Measurements from ENCODE around the gene ABCB8.
A peak's percentile ranks its signal among the peaks of the same experiment; 100 is the strongest.

ABCB8 gene

DNA sequence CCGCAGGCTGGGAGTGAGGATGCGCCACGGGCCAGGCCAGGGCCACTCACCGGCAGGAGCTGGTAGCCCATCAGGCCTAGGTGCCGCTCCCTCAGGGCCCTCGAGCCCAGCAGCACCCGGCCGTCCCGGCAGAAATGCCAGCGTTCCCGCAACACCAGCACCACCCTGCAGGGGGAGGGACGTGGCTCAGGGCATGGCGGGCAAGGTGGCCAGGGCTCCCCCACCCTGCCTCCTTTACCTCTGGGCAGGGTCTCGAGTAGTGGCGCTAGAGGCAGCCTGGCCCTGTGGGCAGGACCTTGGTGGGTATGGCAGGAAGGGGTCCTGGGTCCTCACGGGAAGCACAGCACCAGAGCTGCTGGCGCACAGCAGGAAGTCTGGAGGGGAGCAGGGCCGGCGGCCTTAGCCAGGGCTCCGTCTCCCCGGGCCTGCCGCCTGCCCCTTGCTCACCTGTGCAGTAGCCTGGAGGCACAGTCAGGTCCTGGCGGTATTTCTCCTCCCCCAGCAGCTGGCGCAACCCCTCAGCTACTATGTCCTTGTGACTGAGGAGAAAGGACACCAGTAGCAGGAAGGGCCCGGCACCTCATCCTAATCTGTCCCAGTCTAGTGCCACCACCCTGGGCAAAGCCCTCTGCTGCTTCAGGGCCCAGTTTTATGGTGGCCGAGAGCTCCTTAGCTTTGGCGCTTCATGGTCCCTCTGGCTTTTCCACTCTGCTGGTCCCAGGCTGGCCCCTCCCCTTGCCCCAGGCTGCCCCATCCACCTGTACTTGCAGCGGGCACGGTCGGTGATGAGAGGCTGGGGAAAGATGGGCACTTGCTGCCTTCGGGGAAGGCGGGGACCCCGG lies 48.8 kb downstream of the ABCB8 start:
- DNase-seq, result no peak

DNA sequence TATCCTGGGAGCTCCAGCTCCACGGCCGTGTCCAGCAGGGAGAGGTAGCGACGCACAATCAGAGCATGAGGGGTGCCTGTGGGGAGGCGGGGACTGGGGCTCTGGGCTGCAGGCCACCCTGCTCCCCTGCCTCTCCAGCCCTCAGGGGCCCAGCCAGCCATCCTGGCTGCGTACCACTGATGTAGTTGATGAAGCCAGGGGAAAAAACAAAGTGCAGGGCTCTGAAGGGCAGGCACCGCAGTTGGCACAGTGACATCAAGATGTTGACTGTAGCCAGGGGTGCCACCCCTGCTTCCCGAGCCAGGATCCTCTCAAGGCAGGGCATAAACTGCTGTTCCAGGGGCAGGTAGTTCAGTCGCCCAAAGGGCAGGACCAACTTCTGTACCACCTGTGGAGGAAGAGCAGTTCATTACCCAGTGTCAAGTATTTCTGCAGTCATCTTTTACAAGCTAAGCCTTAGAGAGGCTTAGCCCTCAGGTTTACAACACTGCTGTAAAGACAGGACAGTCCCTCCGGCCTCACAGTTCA lies 49.5 kb downstream of the ABCB8 start:
- no peak for DNase-seq

DNA sequence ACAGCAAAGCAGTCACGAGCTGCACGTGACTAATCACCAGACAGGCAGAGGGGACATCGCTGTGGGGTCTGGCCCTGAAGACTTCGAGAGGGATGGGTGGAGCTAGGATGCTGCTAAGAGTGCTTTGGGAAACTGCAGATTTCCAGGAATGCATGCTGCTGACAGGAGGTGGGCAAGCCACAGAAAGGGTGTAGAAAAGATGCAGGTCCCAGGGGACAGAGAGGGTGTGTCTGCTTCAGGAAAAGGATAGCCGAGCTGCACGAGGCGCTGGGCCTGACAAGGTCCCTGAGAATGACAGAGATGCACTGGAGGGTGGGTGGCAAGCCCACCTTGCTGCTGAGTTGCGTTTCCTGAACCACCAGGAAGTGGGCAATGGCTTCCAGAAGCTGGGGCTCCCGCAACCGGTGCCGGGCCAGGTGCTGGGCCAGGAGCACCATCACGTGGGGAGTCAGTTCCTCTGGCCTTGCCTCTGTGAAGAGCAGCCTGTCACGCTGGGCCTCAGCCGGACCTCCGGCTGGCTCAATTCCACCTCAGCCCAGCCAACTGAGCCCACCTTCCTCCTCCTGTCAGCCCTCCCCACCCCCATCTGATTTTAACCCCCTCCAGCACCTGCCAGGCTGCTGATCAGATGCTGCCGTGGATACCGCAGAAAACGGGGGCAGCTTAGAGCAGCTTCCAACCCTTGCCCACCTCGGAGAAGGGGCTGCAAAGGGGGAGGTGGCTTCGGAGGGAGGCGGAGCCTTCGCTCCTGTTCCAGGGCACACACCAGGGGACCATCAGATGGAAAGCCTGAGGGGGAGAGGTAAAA lies 50.2 kb downstream of the ABCB8 start:
- no peak for DNase-seq

DNA sequence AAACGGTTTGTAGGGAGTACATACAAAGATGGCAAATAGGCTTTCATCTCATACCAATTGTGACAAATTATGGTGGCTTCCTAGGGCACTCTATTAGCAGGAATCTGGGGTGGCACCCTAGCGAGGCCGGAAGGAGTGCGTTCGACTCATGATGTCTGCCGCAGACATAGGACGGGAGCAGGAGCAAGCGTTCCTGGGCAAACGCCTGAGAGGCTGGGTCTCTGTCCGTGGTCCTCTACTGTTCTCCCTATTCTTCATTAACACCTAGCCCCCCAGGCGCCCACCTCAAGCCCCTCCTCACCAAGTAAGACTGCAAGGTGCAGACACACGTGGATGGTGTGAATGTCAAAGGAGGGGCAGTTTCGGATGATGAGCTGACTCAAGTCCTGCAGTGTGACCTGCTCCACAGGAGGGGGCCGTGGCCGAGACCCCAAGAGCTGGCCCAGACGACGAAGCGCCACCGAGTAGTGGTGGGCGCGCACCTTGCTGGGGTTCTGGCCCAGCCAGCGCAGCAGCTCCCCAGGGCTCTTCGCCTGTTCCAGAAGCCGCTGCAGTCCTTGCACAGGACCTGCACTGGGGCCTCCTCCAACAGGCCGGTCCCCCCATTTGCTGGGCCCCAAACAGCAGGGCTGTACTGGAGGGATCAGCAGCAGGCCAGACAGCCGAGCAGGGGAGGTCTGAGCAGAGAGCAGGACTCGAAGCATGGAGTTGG lies 51.1 kb downstream of the ABCB8 start:
- DNase-seq, result no peak

DNA sequence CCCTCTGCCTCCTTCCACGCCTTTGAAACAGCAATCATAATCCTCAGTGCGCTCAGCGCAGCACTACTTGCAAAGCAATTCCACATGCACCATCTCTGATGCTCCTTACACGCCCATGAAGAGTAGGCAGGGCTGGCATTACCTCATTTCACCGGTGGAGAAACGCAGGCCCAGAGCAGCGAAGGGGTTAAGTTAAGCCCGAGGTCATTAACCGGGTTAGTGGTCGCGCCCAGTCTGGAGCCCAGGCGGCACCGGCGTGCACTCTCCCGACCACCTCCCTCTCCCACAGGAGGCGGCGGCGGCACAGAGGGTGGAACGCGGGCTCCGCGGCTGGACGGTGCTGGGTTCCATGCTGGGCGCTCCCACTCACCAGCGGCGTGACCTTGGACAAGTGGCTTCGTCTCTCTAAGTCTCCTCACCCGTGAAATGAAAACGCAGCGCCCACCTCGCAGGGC lies 51.8 kb downstream of the ABCB8 start:
- DNase-seq, result no peak

DNA sequence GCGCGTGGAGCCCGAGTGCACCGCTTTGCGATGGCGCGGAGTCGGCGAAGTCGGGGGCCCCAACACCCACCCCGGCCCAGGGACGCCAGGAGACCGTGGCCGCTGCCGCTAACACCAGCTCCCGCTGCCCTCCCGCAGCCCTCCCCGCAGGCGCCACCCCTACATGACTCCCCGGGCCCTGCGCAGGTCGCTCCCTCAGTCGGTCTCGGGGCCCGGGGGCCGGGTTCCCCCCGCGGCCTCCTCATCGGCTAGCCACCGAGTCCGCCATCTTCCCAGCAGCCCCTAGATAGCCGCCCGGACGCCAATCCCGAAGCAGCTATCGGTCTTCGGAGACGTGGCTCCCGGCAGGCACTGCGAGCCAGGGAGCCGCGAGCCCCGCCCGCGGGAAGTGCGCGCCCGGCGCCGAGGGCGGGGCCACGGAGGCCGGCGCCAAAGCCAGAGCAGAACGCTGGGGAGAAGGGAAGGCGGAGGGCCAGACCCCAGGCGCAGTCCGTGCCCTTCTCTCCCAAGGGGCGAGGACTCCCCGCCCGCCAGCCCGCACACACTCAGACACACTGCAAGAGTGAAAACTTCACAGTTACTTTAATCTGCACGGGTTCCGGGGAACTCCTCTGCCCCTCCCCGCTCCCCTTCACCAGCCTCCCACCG lies 52.4 kb downstream of the ABCB8 start, which contains the start of gene FASTK:
FASTK (minus strand) TSS at position 288 of the 648 bp plus-strand sequence; CDS start at position 245, 43 bp downstream.
- DNase-seq, result peak; percentile 89

DNA sequence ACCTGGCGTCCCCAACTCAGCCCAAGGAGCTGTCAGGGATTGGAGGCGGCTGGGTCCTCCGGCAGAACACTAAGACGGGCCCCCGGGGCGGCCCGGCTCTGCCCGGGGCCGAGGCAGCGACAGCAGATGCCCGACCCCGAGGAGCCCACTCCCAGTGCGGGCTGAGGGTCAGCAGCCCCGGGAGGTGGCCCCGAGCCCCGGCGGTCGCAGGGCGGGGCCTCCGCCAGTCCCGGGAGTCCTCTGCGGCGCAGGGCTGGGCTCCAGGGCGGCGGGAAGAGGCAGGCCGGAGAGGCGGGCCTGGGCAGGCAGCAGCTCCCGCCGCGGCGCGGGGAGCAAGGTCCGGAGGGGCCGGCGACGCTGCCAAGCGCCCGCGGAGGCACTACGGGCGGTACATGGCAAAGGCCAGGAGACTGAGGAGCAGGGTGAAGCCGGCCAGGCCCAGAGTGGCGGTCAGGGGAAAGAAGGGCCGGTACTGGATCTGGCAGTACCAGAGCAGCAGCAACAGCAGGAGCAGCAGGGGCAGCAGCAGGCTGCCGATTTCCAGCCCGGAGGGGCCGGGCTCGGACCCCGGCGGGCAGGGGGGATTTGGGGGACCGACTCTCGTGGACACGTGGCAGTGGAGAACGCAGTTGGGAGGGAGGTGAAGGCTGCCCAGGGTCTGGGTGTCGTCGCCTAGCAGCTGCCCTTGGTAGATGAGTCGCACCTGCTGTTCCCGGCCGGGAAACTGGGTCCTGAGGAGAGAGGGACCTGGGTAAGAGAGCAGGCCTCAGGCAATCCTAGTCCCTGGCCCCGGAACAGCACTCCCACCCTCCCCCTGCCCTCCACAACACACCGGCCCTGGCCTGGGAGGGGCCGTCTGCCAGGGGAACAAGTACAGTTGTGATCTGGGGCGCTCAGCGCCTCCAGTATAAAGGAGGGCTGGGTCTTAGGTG lies 53.2 kb downstream of the ABCB8 start:
- no peak for DNase-seq

DNA sequence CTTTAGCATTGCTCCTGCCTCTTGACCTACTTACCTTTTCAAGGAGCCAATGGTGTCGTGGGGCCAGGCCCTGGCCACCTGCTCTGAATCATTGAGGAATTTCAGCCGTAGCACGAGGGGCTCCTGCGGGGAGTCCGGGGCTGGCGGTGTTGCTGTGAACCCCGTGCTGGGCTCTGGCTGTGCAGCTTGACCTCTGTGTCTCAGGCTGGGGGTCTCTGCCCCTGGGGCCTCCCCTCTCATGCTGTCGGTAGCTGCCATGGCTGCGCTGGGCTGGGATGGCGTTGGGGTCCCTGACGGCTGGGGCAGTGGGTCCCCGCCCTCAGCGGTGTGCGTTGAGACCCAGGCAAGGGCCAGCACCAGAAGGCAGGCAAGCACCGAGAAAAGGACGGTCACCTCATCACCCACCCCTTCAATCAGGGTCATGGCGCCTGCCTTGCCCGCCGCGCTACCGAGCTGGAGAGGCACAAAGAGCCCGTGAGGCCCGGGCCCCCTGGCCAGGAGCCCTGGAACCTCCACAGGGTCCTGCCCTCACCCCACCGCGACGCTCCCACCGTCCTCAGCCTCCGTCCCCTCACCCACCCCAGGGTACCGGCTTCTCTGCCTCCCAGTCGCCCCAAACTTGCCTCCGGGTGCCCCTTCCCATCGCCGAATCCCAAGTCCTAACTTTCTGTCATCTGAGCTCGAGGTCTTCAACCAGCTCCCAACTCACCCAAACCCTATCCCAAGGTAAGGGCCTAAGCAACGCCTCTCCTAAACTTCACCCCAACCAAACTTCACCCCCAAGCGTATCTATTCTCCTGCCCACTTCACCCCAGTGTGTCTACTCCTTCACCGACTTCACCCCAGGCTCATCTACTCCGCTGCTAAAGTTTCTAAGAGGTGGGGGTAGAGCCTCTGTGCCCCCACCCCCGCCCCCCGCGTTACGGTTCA lies 54.2 kb downstream of the ABCB8 start:
- no peak for DNase-seq

DNA sequence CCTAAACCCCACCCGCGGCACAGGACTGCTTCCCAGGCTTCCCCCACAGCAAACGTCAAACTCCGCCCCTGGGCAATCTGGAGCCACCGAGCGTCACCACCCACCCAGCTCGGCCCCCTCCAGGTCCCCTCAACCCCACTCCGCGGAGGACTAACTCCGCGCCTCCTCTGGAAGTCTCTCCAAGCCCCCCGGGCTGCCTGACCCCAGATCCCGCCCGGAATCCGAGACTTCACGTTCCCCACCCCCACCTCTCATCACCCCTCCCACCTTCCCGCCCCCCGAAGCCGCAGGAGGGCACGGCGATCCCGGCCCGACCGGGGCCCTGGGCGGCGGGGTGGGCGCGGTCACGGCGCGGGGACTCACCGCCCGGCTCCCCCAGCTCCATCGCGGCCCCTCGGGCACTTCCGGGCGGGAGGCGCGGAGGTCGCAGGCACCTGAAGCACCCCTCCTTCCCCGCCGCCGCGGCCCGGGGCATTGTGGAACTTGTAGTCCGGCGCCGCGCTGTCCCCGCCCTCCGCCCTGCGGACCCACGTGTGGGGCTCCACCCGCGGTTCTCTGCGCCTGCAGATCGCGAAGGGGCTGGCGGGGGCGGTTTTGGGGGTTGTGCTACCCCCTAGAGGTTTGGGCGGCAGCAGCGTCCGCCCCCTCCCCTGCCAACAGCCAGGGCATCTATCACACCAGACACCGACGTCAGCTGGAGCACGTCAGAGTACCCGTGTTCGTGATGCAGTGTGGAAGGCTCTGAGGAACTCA lies 55.0 kb downstream of the ABCB8 start, which contains the start of gene TMUB1:
TMUB1 (minus strand) TSS at position 423 of the 753 bp plus-strand sequence. CDS start 930 bp downstream, outside the sequence.
- DNase-seq, result peak; percentile 88

DNA sequence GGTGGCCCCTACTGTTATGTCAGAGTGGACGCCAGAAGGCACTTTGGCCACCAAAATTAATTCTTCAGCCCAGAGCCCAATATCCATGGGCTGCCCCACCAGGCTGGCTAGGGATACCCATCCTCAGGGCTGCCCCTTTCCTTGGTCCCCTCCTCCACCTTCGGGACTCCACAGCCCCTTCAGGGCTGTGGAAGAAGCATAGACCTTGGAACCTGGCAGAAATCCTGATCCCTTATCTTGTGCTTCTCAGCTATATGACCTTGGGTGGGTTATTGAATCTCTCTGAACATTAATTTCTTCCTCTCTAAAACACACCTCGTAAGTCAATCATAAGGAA lies 55.5 kb downstream of the ABCB8 start:
- DNase-seq, result no peak

DNA sequence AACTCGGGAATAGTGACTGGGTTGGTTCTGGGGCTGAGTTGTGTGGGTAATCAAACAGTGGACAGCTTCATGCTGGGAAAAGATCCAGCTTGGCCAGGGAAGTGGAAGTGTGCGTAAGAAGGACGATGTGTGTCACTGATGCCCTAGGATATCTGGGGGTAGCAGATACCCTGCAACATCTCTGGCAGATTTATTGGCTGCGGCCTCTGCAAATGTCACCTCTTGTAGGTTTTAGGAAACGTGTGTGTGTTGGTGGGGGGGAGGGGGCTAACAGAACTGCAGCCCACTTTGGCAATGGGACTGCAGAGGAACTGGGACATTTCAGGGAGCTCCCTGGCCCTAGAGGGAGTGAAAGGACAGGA lies 57.1 kb downstream of the ABCB8 start:
- DNase-seq, result no peak

DNA sequence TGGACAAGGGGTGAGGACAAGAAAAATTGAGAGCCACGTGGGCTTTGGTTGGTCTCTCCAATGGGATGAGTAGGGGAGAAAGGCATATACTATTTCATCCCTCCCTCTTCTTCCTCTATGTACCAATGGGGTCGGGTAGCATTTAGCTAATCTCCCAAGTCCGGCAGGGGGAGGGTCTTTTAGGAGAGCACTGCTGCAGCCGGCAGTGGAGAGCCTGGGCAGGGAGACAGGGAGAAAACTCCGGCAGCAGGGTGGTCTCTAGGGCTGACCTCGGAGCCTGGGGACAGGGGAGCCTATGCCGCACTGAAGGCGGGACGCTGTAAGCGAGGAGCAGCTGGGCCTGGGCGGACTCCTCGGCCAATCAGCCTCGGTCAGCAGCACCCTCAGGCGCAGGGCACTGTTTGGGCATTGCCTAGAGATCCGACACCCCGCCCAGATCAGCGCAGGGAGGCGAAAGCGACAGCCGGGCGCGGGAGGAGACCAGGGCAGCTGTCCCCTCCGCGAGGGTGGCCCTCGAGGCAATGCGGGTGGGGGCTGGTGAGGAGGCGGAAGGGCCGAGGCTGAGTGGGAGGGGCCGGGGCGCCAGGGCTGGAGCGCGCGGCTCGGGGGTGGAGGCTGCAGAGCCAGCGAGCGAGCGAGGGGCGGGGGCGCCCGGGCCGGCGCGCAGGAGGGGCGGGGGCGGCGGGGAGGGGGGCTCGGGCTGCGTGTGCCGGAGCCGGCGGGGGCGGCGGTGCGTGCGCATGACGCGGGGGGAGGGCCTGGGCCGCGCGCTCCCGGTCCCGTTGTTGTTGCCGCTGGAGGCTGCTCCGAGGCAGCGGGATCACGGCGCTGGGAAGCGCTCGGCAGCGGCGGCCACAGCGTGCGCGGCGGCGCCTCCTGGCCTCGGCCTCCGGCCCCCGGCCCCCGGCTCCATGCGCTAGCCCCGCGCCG lies 57.7 kb downstream of the ABCB8 start, which contains the start of gene AGAP3:
AGAP3 (plus strand) TSS at position 785 of the 930 bp plus-strand sequence. CDS start 267 bp downstream, outside the sequence.
- DNase-seq, result peak; percentile 58

DNA sequence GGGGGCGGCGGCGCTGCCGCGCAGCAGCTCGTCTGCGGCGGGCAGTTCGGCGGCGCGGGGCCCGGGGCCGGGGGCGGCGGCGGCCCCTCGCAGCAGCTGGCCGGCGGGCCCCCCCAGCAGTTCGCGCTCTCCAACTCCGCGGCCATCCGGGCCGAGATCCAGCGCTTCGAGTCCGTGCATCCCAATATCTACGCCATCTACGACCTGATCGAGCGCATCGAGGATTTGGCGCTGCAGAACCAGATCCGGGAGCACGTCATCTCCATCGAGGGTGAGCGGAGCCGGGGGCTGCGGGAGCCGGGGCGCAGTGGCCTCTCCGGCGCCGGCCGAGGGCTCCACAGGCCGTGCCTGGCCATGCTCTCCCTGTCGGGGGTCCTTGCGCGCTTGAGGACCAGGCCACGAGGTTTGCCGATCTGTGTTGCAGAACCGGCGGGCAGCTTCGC lies 58.6 kb downstream of the ABCB8 start:
- no peak for DNase-seq

DNA sequence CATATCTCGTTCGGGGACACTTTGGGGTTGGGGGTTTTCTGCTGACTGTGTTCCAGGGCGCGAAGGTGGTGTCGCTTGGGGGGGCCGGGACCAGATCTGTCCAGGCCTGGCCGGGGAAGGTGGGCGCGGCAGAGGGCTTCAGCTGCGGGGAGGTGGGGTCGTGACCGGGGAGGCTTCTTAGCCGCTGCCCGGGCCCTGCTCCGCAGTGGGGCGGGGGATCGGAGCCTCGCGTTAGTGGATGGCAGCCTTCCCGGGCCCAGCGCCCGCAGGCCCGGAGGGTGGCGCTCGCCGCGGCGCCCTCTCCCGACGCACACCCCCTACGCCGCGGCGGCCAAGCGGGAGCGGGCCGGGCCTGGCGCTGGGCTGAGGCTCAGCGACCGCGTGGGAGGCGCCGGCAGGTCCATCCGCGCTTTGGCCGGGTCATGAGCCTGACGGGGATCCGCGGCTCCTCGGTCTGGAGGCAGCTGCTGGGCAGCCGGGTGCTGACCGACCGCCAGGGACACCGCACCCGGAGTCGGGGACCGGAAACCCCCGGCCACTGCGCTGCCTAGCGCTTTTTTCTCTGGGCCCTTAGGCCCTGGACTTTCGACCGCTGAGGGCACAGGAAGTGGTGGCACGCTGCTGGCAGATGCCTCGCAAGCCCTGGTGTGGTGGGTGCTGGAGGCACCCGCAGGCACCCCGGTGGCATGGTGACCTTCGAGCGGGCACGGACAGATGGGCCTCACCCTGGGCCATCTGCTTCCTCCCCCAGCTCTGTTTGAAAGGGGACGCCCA lies 59.2 kb downstream of the ABCB8 start:
- DNase-seq, result no peak

DNA sequence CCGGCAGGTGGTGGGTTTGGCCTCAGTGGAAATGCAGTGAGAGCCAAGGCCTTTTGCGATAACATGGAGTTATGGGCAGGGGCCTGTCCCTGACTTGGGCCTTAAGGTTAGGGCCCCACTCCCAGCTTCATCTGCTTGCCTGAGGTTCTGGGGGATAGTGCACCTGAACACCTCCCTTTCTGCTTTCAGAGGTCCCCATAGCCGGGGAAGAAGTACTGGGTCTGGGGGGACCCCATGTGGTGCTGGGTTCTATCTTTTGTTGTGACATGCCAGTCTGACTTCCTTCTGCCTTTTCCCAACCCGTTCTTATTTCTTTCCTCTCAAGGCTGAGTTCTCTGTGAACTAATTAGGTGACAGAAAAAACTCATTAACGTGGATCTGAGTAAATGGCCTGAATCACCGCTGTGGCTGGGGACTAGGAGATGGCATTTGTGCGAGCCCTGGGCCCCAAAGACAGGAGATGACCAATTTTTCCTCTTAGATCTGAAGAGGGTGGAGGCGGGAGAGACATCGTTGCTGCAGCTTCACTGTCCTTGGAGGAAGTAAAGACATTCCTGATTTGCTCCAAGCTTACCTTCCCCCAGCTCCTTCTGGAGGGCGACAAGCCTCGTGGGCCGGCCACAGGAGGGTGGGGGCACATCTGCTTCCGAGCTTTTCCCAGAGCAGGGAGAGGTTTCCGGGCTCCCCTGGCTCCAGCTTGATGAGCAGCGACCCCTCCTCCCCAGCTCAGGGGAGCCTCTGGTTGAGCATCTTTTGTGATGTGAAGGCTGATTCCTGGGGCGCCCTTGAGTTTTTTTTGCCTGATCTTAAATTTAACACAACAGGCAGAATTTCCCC lies 60.0 kb downstream of the ABCB8 start:
- no peak for DNase-seq
